GM21423 (cell line): ENCODE data around the gene ARAP2.

Experiments used
- ATAC-seq: cut with Tn5 transposase; IDR thresholded peaks from one replicate; pipeline ENCODE4 v1.9.1; 2021; ENCODE audit warnings: mild to moderate bottlenecking, moderate library complexity; ENCODE audit not compliant: unreplicated experiment

The ARAP2 gene

DNA sequence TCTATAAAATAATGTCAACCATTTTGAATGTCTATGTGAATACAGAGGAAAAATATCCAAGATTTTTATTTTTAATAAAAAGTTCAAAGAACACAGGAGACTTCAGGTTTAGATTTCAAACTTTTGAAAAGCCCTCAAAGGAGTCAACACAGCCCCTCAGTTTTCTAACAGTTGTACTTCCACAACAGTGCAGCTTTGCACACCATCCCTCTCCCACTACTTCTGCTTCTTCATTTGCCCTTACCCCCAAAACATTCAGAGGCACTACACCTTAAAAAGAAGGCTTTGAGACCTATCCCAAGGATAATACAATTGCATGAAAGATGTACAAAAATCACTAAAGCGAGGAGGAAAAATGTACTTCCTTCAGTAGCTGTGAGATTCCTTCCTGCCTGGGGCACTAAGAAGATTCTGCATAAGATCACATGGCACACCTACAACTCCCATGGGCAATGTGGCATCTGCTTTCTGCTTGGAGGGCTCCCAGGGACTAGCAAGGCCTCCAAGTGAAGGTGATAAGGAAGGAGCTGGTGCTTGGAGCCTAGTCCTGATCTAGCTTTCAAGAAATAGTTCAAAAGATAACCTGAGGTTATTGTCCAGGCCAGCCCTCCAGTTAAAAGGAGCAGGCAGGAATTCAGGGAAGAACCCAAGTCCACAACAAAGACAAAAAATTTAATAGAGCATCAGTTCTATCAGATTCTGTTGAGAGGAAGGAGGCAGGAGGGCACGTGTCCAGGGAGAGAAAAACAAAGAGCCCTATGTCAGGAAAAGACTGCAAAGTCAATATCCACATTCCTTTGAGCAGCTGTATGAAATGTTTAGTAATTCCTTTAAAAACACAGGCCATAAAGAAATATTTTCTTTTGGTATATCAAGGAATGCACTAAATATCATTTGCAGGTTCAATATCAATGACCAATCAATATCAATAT, 19.1 kb downstream of the ARAP2 start:
- no peak for ATAC-seq

DNA sequence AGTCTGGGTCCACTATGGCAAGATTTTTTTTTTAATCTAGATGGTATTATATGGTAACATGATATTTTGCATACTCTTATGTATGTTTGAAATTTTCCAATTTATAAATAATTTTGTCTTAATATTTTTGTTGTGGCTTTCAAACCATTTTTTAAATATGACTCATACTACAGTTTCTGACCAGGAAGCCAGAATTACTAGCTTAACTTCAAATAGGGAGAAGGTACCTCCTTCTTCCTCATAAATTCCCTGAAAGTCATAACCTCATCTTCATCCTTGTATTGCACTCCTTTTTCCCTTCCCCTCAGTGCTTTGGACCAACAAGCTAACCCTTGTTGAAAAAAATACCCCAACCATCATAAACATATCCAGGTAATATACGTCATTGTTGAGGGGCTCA, 21.6 kb downstream of the ARAP2 start:
- ATAC-seq: no peak

DNA sequence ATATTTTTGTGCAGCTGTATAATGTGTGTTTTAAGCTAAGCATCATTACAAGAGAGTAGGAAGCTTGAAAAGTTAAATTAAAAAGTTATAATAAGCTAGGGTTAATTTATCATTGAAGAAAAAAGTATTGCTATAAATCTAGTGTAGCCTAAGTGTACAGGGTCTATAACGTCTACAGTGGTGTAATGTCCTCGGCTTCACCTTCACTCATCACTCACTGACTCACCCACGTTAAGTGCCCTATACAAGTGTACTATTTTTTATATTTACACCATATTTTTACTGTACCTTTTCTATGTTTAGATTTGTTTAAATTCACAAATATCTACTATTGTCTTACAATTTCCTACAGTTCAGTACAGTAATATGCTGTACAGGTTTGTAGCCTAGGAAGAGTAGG, 23.5 kb downstream of the ARAP2 start:
- ATAC-seq: no peak

DNA sequence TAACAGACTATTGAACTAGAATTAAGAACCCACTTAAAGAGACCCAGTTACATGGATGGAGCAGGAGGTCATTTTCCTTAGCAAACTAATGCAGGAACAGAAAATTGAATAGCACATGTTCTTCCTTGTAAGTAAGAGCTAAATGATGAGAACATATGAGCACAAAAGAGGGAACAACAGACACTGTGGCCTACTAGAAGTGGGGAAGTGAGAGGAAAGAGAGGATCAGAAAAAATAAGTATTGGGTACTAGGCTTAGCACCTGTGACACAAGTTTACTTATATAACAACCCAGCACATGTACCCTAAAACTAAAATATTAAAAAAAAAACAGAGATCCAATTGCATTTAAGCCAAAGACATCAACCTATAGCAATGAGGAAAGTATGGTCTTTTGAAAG, 26.2 kb downstream of the ARAP2 start:
- no peak for ATAC-seq

DNA sequence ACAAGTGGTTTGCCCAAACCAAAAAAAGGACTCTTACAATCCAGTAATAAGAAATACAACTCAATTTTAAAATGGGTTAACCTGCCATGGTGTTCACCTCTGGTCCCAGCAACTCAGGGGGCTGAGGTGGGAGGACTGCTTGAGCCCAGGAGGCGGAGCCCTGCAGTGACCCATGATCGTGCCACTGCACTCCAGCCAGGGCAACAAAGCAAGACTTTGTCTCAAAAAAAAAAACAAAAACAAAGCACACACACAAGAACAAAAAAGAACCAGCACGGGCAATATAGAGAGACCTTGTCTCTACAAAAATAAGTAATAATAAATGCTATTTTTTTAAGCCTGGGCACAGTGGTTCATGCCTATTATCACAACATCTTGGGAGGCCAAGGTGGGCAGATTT, 28.7 kb downstream of the ARAP2 start:
- ATAC-seq: no peak

DNA sequence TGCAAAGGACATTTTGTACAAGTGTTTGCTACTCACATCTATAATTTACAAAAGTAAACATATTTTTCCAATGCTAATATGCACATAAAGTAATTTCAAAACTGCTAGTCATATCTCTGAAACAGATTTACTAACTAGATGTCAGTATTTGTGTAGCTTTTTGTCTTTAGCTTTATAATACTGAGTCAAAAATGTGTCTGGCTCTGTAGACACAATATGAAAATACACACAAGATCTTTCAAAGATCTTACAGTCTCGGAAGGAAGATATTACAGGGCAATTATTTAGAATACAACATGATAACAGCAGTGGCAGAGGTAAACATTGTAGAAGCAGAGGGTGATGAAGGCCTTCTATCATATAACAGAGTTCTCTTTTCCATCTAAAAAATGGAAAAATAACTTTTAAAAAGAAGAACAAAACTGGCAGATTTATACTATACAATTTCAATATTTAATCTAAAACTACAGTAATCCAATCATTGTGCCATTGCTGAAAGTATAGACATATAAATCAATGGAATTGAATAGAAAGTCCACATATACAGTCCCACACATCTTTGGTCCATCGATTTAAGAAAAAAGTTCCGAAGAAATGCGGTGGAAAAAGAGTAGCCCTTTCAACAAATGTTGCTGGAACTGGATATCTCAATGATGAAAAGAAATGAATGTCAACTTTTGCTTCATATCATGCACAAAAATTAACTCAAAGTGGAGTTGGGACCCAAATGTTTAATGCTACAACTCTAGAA, 29.4 kb downstream of the ARAP2 start:
- no peak for ATAC-seq

DNA sequence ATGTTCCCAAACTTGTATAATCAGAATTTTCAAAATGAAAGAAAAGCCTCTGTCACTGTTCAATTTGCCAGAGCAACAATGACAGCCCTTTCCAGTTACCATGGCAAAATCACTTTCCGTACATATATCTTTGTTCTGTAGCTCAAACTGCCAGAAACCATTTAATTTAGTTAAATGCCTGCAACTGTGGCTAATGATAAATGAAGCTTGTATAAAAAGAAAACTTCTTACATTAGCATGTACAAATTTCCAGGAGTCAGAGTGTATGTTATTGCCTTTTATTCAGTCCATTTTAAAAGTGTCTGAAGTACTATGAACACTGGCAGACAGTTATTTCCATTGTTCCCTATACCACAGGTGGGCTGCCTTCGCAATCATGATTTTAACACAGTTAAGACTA, 30.3 kb downstream of the ARAP2 start:
- ATAC-seq: no peak

DNA sequence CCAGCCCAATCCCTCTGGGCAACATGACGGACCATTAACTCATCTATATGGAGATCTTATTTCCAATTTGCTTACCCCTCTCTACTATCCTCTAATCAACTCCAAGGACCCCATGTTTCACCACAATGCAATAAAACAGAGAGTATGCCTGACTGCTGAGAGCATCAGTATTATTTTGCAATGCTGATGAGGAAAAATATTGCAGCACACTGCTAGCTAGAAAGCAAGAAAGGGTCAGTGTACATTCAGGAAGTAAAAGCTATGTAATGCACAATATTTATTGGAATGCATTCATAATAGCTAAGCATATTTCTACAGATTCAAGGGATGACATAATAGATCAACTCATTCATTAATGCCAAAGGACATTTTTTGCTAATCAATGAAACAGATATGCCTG, 33.2 kb downstream of the ARAP2 start:
- no peak for ATAC-seq

DNA sequence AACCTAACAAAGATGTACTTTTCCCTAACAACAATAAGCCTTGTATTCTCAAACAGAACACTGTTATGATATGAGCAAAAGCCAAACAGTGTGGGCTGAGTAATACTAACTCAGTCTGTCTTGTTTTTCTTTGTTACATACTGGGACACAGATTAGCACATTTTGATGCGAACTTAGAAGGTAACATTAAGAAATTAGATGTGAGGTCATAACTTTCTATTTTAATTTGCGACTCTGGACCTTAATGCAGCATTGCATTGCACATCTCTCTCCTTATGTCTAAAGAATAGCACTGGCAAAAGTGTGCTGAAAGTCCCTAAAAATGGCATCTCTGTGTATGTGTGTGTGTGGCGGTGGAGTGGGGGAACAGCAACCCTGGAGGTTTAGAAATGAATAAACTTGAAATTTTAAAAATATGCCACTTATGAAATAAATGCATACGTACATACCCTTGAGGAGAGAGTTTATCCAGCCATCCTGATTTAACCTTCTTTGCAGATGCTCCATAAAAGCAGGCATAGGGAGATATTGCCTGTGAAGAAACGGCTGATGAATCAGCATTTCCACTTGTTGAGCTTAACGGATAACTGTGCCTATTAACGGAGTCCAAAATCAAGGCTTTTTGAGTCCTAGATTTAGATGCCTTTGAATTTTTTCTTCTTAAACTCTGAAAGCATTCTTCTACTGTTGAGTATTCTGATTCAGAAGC, 34.2 kb downstream of the ARAP2 start:
- no peak for ATAC-seq

DNA sequence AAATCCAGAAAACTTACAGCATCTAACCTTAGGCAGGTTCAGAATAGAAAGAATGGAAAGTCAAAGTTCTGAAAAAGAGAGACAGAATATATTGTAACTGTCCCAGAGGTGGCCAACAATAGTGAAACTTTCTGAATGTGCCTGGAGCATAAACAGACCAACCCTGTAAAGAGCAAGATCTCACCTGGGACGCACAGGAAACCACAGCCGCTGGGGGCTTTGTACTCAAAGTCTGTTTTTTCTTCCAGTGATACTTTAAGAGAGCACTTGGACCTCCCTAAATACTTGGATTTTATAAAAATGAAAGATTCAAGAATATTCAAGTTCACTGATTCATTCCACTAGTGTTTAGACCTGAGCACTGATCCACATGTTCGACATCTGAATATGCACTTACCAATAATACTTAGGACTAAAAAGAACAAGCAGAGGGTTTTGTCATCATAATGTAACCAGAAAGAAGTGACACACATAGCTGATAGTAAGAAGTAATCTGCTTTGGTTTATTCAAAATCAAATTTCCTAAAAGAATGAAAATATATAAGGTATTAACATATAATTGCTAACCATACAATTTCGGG, 35.3 kb downstream of the ARAP2 start:
- ATAC-seq: peak; percentile 95

DNA sequence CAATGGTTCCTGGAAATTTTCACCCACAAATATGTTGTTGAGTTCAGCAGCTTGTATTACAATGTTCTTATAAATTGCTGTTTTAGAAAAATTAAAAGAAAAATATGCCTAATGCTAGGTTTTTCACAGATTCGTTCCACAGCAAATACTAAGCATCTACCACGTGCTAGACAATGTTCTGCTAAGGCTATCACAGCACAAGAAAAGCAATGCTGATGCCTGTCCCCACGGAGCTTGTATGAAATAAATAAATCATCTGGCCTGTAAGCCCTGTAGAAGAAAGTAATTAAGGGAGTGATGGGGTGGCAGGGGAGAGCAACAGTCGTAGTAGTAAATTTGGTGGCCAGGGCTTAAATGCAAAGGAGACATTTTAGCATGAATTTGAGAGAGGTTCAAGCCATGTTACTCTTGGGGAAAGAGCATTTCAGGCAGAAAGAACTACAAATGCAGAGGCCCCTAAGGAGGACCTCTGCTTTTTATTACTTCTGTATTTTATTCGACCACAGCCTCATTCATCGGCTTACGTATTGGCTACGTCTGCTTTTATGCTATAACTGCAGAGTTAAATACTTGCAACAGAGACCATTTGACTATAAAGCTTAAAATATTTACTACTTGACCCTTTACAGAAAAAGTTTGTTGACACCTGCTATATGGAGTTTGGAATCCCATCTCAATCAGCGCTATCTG, 36.3 kb downstream of the ARAP2 start:
- ATAC-seq: no peak

DNA sequence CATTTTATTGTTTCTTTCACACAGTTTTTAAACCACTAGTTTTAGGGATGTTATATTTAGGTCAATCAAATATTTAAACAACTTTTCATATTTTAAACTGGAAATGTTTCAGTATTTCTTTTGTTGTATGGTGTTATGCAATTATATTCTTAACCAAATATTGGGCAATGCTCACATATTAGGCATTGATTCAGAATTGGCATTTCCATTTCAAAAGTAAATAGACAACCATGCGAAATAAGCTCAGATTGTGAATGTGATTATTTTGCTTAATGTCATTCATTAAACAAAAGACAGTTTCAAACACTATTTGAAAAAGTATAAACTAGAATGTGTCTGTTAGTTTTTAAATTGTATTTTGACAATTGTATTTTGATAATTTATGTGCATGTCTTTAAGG, 36.9 kb downstream of the ARAP2 start:
- ATAC-seq: no peak

DNA sequence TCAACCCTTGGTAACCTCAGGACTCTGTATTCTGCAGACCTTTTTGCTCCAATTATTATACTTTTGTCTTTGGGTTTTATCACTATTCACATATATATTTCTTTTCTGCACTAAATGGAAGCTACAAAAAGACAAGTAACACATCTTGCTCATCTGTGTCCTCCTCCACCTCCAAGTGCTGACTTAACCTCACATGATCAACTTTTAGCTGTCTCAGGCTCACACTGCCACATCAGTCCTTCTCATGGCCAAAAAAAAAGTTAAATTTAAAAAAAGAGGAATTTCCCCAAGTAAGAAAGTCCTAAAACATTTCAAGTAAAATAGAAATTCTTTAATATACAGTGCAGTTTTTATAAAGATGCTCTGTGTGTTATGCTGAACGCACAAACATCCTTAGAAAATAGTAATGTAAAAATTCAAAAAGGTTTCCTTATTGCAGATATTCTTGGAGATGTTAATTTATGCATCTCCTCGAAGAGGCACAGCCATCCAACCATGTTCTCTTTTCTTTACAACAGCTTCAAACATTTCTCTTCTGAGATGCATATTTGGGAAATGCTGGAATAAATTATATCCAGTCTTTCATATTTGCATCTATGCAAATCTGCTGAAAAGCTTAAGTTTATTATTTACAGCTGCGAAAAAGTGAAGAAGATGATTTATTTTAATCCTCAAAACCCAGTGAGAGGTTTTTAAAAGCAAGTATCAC, 37.6 kb downstream of the ARAP2 start:
- ATAC-seq: no peak

DNA sequence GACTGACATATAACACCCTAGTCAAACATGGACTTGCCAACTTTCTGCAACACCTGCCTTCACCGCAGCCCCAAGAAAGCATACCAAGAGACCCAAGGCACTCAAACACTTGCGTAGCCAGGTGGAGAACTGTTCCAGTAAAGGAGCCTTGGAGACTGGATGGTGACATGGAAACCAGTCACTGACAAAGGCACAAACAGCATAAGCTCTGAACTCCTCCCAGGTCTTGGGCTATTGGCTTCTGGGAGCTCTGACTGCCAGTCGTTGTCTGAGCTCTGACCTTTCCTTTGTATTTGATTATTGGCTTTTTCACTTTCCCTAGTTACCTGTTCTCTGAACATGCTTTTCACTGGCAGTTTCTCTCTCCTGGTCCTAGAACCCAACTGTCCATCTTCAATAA, 38.3 kb downstream of the ARAP2 start:
- ATAC-seq: no peak

DNA sequence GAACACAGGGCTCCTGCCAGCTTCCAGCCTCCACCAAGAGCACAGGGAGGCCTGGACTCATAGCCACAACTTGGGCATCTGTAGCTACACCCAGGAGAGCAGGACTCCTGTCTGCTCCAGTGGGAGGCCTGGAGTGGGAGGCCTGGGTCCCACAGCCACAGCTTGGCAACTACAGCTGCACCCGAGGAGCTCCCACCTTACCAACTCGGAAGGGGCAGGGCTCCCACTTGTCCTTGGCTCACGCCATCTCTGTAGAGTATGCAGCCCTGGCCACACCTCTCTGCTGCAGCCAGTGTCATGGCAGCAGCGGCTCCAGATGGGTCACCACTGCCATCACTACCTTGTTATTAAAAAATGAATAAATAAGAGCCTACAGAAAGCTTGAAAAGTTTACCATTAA, 45.5 kb downstream of the ARAP2 start:
- ATAC-seq: no peak

DNA sequence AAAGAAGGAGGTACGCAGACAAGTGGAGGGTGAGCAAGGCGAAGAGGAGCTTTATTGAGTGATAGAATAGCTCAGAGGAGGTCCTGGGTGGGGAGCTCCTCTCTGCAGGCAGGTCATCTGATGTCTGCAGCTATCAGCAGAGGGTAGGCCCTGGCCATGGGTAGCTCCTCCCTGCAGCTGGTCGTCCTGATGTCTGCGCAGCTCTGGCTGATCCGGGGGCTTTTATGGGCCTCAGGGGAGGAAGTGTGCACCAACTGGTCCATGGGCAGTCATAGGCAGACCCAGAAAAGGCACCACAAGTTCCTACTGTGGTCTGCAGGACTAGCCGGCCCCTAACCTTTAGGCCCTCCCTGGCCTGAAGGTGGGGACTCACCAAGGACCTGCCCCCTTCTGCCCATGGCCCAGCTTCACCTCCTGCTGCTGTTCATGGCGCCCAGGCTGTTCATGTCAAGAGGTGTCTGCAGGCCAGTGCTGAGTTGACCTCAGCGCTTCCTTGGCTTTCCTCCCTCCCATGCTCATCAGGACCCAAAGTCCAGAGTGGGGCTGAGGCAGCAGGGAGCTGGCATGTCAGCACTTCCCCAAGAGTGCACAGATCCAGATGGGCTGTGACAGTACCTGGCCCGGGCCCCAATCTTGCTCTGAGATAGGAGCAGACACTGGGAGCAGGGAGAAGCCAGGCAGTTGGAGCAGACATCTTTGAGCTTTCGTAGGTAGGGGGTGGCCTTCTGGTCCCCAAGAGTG, 46.1 kb downstream of the ARAP2 start:
- no peak for ATAC-seq

DNA sequence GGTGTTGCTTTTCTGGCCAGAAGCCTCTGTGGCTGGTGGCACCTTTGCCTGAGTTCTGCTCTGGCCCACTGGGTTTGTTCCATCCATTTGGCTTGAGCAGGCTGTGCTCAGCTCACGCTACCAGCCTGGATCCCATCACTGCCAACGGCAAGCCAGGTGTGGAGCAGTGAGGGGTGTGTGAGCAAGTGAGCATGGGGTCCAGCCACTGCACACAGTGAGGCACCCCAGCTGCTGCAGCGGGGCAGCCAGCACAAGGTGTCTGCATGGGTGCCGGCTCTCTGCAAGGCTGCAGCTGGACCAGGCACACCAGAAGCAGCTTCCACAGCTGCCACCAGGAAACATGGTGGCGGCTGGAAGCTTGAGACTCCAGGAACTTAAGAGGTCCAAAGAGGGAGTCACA, 46.8 kb downstream of the ARAP2 start:
- no peak for ATAC-seq

DNA sequence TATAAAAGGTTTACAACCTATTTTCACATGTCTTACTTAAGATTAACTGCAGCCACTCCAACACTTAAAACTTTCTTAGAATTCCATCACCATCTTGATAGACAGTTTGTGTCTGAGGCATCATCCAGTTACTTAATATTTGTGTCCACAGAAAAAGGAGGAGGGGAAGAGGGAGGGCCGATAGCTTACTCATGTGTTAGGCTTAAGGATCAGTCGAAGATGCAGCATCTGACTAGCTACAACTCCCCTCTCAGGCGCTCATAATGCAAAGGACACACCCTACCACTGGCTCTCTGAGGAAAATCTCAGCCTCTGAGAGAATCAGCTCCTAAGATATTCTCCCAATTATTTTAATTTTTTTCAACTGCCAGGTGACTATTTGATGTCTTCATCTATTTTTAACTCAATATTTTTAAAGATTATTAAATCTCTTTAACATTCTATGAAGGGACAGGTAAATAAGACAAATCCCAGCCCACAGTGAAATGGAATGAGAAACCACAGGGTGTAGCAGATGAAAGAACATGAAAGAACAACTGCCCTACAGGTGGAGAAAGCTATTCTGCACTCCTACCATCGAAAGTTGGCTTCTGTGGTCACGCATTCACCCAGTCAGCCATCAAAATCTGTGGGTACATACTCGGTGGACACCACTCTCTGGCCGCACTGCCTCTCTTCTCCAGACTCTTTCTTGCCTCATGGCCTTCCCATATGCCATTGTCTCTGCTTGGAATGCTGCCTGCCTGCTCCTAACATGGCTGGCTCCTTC, 48.0 kb downstream of the ARAP2 start:
- no peak for ATAC-seq

DNA sequence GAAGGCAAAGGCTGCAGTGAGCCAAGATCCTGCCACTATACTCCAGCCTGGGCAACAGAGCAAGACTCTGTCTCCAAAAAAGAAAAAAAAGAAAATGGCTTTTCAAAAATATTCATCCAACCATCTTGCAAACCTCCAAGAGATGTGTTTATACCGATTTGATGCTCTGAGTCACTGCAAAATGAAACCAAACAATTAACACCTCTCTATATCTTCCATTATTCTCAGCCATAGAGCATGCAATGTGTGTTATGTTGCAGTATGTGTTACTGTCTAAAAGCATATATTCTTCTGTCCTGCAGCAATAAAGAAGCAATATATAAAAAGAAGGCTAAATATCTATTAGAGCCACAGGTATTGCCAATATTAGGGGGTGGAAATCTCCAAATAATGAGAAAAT, 51.4 kb downstream of the ARAP2 start:
- no peak for ATAC-seq
